ENCODE results near the gene C2orf49. TPM values are rescaled to one million over a fixed set of nuclear protein-coding genes. Genes with fewer than 3 reads are reported as not detected.

Gene C2orf49
- total RNA-seq, 1 donor from 2014 or later, result 33.5 TPM

GRCh38 chr2:105384216-105384615 lies 46.9 kb downstream of the C2orf49 start:
- no peak for DNase-seq

DNA sequence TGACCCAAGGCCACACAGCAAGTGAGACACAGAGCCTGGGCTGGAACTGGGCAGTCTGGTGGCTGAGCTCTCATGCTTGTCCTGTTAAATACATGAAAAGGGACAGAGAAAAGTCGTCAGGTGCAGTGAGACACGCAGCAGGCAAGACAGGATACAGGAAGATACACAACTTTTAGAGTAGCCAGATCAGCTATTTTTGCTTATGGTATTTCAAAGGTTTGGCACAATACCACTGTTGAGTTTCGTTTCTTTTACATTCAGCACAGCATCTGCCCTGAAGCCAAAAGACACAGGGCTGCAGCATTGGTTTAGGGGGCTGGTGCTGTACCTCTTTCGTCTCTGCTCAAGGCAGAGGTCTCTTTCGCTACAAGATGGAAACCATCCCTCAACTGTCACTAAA lies 47.5 kb downstream of the C2orf49 start:
- no peak for DNase-seq

- DNase-seq, result no peak
These were observed 48.6 kb downstream of the C2orf49 start for GRCh38 chr2:105385731-105386540.

GRCh38 chr2:105387225-105387624 lies 49.9 kb downstream of the C2orf49 start:
- DNase-seq, result no peak

- DNase-seq, result no peak
These were observed 51.6 kb downstream of the C2orf49 start for GRCh38 chr2:105388971-105389381.

DNA sequence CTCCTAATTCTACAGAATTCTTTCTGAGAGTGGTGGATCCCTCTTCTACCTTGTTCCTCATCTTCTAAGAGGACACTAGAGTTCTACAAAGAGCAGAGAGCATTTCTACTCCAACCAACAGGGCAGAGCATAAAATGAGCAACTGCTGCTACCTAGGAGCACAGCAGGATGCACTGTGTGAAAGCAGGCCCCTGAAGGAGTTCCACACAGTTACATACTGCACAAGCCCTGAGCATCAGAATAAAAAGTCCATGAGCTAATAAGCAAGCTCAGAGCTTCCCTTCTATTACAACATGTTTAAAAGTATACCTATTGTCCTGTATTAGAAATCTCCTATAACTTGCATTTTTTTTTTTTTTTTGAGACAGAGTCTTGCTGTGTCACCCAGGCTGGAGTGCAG lies 53.1 kb downstream of the C2orf49 start:
- no peak for DNase-seq

DNA sequence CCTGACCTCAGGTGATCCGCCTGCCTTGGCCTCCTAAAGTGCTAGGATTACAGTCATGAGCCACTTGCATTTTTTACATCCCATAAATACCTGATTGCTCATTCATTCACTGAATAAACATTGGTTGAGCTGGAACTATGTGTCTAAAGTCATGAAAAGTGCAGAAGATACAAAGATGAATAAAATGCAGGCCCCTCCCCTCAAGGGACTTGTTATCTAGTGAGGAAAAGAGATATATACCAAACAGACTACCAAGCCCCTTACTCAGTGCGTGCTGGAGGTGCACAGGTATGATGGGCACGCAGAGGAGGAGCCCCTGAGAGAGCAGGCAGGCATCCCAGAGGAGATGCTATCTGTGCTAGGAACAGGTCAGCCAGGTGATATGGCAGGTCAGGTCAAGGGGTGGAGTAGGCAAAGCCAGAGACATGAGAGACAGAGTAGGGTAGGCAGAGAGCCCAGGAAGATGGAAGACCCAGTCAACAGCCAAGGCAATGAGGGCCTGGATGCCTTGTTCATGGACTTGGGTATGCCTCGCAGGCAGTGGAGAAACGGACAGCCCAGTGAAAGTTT lies 53.8 kb downstream of the C2orf49 start:
- DNase-seq, result no peak

DNA sequence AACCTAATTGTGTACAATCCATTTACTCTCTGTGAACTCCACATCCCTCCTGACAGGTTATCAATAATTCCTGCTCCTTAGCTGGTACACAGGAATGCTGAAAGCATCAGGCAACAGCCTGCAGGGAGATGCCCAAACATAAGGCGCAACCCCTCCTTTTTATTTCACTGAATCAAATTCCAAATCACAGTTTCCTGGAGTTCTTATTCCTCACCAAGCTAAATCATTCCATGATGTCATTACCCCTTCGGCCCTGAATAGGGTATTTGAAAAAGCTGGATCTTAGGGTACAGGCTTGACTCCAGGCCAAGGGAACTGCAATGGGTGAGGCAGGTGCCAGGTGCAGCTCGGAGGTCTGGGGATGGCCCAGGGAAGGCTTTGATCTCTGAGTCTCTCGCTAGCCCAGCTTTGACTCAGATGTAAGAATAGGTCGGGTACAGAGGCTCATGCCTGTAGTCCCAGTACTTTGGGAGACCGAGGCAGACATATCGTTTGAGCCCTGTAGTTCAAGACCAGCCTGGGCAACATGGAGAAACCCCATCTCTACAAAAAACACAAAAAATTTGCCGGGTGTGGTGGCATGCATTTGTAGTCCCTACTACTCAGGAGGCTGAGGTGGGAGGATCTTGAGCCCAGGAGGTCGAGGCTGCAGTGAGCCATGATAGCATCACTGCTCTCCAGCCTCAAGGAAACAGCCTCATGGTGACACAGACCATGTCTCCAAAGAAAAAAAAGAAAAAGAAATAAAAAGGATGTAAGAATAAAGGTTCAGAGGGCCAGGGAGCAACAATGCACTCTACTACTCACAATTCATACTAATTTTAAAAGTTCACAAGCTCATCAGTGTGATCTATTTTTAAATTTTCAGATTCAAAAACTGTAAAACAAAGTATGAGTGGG lies 54.7 kb downstream of the C2orf49 start:
- DNase-seq, result no peak

DNA sequence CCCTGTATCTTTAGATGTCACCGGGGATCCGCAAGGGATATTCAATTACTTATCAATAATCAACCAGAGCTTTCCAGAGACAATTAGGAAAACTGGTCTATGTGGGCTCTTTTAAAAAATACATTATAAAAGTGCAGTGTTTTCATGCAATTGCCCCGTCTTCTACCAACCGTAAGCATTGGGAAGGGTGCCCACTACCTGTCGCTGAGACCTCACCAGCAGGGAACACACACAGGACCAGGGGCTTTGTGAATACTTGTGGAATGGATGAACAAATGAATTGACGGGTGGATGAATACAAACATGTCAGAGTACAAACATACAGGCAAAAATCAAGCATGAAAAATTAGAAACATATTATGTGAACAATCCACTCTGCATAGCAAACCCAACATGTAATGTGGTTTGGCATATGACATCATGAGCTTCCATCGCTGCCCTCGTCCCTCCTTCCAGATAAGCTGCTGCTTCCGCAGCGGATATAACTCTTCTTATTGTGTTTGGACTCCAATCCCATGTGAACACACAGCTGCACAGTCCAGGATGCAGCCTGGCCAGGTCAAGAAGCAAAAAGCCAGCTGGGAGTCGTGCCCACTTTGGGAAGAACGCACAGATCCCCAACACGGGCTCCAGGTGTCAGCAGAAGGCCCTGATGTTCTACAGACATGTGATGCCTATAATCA lies 56.2 kb downstream of the C2orf49 start:
- no peak for DNase-seq

- DNase-seq, result no peak
These were observed 57.7 kb downstream of the C2orf49 start for GRCh38 chr2:105394951-105395611.

DNA sequence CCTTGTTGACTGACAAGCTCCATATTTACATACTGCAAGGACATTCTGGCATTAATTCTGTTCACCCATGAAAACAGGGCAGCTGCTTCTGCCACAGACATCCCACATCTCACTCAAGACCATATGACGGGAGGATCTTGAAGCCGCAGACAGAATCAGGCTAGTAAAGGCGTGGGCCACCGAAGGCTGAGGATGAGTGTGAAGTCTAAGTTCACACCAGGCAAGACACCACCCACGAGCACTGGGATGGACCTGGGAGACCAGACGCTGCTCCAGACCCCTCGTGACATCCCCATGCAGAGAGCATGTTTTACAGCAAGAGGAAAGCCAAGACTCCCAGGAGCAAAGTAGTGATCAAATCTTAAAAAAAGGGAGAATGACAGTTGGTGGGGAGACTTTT lies 58.4 kb downstream of the C2orf49 start:
- DNase-seq, result no peak

GRCh38 chr2:105396254-105397024 lies 59.1 kb downstream of the C2orf49 start:
- DNase-seq, result no peak

DNA sequence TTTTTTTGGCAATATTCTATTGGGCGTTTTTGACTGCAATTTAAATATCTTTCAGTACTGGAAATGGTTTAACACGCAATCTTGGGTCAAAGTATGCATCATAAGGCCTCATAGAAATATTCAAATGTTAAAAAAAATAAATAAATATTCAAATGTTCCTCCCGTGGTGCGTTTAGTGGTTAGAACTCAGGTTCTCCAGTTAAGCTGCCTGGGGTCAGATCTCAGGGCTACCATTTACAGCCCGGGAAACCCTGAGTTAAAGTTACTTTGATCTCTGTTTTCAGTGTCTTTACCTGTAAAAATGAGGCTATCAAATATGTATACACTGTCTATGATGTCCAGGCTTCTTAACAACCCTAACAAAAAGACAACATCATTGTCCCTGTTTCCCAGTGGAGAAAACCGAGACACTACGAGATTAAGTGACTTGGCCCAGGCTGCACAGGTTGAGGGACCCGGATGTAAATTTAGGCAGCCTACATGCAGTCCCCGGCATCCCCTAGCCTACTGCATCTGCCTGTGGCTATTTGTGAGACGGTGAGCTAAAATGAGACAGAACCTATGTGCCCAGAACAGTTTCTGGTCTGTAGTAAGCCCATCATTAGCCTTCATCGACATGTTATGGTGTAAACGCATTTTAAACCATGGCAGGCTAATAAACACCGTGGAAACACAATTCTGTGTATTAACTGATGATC lies 59.8 kb downstream of the C2orf49 start:
- DNase-seq, result no peak

DNA sequence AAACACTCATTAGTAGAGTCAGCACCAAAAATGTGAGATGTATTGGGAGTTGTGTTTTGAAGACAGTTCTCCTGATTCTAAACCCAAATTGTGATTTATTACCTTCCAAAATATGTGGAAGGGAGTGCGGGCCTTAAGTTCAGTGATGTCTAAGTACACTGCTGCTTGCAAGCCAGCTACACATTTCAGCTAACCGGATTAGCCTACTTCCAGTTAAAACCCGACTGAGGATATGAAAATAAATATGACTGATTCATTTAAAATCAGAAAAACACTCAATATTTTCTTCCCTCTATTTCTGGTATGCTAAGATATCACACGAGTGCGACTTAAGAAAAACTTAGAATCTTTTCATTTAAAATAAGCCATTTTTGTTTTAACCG lies 60.6 kb downstream of the C2orf49 start:
- DNase-seq, result no peak

GRCh38 chr2:105398336-105399206 lies 61.2 kb downstream of the C2orf49 start, which contains the start of gene FHL2:
TSS of gene FHL2 (minus strand) at chr2:105399051. CDS start at chr2:105386516, 12,535 bp downstream.
- DNase-seq, result peak; percentile 36
